HG02938 (cell line): ENCODE results near the gene TSPAN10.

Source experiments
- ATAC-seq: cut with Tn5 transposase; IDR thresholded peaks from one replicate; pipeline ENCODE4 v1.9.1; 2021; ENCODE audit warnings: mild to moderate bottlenecking, moderate library complexity; ENCODE audit not compliant: unreplicated experiment

TSPAN10 gene

DNA sequence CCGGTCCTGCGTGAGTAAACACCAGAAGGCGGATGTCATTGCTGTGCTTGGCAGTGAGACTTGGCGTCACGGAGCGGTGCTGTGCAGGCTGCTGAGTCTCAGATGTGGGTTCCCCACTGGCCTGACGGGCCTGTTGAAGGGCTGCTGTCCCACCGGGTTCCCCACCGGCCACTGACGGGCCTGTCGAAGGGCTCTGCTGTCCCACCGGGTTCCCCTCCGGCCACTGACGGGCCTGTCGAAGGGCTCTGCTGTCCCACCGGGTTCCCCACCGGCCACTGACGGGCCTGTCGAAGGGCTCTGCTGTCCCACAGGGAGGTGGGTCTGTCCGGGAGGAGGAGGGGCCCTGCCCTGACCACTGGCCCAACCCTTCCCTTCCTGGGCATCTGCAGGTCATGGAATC lies 49.6 kb downstream of the TSPAN10 start:
- ATAC-seq = no peak

DNA sequence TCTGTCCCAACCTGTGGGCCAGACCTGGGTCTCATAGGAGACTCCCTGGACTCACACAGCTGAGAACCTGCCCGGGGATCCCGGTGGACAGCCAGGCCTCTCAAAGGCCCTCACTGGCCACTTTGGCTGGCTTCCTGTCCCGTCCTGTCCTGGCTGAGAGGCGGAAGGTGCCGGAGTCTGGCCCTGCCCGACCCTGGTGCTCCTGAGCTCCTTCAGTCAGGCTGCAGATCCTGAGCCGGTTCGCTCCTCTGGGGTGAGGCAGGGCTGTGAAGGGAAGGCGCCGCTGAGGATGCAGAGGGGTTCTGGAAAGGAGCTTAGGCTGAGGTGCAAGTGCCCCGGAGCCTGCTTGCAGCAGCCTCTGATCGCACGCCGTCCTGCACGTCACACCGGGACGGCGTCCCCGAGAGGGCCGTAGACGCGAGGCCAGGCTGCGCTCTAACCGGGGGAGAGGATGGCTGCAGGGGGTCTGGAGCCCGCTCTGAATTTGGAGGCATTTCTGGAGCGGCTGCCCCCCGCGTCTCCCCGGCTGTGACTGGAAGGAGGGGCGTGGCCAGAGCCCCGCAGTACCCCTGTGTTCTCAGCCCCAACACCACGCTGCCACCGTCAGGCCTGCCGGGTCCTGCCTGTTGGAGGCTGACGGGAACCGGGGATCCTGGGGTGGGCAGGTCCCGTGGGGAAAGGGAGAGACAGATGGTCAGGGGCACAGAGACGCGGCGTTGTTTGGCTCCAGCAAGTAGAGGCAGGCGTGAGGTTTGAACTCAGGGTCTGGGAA lies 51.0 kb downstream of the TSPAN10 start:
- no peak for ATAC-seq

DNA sequence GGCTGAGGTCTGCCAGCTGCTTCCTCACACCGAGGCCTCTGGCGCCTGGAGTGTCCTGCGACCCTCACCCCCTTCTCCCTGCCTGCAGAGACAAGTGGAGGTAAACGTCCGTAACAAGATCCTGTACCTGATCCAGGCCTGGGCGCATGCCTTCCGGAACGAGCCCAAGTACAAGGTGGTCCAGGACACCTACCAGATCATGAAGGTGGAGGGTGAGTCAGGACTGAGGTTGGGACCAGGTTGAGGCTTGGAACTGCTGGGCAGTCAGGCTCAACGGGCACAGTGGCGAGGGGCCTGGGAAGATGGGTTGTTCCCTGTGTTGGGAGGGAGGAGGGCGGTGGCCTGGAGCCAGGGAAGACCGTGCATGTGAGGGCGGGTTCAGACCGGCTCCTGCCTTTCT lies 51.6 kb downstream of the TSPAN10 start:
- no peak for ATAC-seq

DNA sequence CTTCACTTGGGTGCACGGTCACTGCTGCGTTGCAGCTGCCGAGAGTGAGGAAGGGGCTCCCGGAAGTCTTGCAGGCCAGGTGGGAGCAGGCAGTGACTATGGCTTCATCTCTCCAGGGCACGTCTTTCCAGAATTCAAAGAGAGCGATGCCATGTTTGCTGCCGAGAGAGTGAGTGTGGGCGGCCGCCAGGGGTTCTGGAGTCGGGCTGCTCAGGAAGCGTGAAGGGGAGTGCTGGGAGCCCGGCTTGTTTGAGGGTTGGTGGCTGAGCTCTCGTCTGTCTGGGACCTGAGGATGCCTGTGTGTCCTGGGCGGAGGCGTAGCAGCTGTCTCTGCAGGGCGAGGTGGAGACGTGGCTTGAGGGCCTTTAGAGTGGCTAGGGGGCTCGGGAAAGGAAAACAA lies 53.1 kb downstream of the TSPAN10 start:
- ATAC-seq = no peak

DNA sequence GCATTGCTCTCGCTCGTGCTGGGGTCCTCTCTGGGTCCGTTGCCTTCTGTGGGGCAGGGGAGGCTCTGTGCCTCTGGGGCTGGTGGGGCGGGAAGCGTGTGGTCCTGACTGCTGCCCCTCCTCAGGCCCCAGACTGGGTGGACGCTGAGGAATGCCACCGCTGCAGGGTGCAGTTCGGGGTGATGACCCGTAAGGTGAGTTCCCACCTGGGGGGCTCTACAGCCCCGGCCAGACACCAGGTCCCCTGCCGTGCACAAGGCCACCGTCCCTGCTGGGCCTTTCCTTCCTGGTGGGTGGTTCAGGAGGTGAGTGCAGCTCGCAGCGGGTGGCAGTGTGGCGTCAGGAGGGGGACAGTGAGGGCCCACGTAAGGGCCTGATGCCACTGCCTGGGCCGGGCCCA lies 53.6 kb downstream of the TSPAN10 start:
- no peak for ATAC-seq

DNA sequence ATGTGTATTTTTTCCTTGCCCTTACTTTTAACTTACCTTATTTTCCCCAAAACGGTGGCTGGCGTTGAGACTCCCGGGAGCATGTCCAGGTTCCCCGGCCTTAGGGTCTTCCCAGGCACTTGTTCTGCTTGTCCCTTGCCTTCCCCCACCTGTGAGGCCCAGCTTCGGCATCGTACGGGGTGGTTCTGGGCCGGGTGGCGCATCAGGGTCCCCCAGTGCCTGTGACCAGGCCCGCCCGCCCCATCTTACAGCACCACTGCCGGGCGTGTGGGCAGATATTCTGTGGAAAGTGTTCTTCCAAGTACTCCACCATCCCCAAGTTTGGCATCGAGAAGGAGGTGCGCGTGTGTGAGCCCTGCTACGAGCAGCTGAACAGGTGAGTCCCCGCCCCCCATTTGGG lies 54.2 kb downstream of the TSPAN10 start:
- ATAC-seq = no peak

DNA sequence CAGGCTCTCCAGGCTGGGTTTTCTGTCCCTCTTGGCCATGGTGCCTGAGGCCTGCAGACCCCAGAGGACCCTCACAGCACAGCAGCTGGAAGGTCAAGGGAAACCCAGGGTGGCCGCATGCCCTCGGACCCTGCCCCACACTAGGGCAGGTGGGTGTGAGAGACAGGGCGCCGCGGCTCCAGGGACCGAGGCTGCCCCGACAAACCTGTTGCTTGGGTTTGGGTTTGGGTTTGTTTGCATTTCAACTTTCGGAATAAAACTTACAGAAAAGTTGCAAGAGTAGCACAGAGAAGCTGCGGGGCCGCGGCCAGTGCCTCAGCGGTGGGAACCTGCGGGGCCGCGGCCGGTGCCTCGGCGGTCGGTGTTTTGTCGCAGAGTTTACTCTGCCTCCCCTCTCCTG lies 54.6 kb downstream of the TSPAN10 start:
- ATAC-seq = no peak

DNA sequence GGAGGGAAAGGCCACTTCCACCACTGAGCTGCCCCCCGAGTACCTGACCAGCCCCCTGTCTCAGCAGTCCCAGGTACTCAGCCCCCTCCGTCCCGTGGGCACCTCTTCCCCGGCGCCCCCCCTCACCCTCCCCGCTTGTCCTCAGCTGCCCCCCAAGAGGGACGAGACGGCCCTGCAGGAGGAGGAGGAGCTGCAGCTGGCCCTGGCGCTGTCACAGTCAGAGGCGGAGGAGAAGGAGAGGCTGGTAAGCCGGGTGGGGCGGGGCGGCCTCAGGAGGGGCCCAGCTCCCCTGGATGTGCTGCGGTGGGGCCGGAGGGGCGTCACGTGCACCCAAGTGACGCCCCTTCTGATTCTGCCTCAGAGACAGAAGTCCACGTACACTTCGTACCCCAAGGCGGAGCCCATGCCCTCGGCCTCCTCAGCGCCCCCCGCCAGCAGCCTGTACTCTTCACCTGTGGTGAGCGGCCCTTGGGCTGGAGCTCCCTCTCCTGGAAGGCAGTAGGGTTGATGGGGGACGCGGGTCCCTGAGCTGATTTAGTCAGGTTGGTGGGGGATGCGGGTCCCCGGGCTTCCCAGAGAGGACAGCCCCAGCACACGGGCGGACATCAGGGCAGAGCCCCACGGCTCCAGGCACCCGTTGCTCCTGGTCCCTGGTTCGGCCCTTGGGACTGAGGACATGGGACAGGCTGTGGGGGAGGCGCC lies 56.7 kb downstream of the TSPAN10 start:
- no peak for ATAC-seq

DNA sequence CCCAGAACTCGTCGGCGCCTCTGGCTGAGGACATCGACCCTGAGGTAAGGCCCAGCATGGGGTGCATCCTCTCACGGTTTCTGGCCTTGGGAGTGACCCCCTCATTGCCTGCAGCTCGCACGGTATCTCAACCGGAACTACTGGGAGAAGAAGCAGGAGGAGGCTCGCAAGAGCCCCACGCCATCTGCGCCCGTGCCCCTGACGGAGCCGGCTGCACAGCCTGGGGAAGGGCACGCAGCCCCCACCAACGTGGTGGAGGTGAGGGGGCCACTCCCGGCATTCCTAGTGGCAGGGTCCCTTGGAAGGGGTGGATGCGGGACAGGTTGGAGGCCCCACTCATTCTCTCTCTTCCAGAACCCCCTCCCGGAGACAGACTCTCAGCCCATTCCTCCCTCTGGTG lies 57.8 kb downstream of the TSPAN10 start:
- ATAC-seq = no peak

DNA sequence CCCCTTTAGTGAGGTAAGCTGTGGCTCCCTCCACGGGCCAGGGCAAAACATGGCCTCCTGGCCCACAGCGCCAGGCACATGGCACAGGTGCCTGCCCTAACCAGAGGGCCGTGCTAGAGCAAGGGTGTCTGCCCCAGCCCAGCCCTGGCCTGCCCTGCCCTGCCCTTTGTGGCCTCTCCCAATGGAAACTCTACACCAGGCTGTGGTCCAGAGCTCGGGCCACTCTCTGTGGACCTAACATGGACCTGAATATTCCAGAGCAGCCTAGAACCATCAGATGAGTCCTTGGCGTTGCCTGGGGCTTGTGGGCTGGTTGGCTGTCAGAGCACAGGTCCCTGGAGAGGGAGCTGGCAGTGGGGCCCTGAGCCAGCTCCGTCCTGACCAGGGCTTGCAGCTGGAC lies 58.2 kb downstream of the TSPAN10 start:
- no peak for ATAC-seq

DNA sequence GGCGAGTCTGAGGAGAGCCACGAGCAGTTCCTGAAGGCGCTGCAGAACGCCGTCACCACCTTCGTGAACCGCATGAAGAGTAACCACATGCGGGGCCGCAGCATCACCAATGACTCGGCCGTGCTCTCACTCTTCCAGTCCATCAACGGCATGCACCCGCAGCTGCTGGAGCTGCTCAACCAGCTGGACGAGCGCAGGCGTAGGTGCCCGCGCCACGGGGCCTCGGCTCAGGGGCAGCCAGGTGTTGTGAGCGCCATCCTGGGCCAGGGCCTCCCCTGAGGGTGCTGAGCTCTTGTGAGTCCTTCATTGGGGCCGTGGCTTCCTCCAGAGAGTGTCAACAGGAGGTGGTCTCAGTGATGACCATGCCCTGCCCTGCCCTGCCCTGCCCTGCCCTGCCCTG lies 58.8 kb downstream of the TSPAN10 start:
- no peak for ATAC-seq

DNA sequence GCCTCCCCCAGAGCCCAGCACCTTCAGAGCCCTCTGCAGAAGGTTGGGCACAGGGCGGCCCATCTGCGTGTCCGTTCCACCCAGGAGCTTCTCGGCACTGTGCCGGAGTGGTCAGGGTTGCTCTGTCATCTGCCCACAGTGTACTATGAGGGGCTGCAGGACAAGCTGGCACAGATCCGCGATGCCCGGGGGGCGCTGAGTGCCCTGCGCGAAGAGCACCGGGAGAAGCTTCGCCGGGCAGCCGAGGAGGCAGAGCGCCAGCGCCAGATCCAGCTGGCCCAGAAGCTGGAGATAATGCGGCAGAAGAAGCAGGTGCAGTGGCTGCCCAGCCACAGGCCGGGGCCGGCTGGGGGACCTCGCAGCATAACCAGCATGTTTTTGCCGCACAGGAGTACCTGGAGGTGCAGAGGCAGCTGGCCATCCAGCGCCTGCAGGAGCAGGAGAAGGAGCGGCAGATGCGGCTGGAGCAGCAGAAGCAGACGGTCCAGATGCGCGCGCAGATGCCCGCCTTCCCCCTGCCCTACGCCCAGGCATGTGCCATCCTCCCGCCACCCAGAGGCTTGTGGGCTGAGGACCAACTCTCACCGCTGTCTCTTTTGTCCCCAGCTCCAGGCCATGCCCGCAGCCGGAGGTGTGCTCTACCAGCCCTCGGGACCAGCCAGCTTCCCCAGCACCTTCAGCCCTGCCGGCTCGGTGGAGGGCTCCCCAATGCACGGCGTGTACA lies 59.4 kb downstream of the TSPAN10 start:
- ATAC-seq = no peak

DNA sequence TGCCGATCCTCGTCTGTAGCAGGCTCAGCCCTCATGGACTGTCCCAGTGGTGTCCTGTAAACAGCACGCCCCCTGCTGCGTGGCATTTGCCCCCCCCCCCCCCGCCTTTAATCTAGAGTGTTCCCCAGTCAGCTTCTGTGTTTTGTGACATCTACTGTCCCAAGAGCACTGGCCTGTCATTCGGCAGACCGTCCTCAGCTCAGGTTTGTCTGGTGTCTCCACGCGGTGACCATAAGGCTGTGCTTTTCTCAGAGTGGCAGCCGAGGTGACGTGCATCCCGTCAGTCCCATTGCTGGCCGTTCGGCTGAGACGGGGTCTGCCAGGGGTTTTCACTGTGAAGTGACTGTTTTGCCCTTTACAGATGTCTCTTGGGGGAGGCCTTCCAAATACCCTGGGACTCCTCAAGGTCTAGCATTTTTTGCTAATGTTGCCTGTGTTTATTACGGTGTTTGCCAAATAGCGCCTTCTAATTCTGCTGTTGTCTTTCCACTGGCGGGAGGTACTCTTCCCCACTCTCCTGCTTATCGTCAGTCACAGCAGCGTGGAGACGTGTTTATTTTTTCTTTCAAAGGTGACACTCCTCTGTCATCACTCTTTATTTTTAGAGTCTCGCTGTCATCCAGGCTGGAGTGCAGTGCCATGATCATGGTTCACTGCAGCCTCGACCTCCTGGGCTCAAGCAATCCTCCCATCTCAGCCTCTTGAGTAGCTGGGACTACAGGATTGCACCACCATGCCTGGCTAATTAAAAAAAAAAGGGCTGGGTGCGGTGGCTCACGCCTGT lies 60.5 kb downstream of the TSPAN10 start:
- no peak for ATAC-seq
